Measurements from ENCODE around the gene GALNT7.
"Not testable (repeated sequence)": the region's sequence is repeated elsewhere in the genome, so short reads cannot be mapped to it uniquely, and the experiment has no call there.

GALNT7 gene
- total RNA-seq, result 26.2 to 34.5 (median 30.6) reads per million in 4 experiments

- DNase-seq, result peak; percentile 26
Observed at GRCh38 chr4:173168396-173169177, at the start of gene GALNT7. Gene GALNT7, plus strand, starts transcription at chr4:173168811. Its CDS starts 25 bp downstream, at chr4:173168836.

GRCh38 chr4:173118819-173119218, 49.8 kb upstream of the GALNT7 start:
- DNase-seq, result not testable (repeated sequence)

- no peak for DNase-seq
Observed at GRCh38 chr4:173119818-173120217, 48.8 kb upstream of the GALNT7 start.

DNA sequence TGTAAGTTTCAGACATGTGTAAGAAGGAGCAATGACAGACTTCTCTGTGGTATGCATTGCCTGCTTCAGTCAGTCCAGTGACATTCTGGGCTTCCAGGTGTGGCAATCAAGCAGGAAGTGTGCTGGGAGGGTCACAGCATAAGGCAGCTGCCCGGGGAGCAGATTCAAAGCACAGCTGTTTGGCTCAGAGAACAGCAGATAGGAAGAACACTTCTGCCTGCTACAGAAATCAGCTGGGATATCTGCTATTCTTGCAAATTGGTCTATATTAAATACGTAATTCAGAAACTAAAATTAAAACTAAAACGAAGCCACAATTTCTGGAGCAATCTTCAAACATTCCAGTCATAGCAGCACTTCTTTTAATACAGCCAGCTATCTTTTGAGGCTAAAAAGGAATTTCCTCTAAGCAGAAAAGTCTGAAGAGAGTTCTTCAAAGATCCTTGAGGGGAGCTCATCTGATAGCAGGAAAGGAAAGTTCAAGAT, 47.5 kb upstream of the GALNT7 start:
- DNase-seq, result no peak

- no peak for DNase-seq
Observed at GRCh38 chr4:173124209-173124865, 44.3 kb upstream of the GALNT7 start.

DNA sequence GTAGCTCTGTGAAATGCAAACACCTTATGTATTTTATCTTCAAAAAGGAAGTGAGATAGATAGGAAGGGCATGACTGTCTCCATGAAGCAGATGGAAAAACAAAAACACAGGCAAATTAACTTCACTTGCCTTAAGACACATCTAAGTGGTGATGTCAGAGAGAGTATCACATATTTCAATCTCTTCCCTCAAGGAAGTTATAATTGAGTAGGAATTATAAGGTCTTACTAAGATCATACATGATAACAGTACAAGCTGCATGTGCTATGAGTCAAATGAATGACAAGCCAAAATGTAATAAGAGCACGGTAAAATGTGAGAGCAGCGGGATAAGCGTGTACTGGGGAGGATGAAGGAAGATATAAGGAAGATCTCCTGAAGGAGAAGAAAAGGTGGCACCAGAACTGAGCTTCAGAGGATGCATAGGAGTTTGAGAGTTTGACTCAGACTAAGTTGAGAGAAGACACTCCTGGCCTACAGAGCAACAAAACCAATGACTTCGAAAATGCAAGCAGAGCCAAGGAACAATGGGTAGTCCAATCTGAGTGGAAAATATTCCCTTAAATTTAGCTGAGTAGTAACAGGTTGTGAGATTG, 43.3 kb upstream of the GALNT7 start:
- DNase-seq, result no peak

GRCh38 chr4:173128199-173128890, 40.3 kb upstream of the GALNT7 start:
- no peak for DNase-seq

- no peak for DNase-seq
Observed at GRCh38 chr4:173130687-173131086, 37.9 kb upstream of the GALNT7 start.

GRCh38 chr4:173134426-173134825, 34.2 kb upstream of the GALNT7 start:
- no peak for DNase-seq

DNA sequence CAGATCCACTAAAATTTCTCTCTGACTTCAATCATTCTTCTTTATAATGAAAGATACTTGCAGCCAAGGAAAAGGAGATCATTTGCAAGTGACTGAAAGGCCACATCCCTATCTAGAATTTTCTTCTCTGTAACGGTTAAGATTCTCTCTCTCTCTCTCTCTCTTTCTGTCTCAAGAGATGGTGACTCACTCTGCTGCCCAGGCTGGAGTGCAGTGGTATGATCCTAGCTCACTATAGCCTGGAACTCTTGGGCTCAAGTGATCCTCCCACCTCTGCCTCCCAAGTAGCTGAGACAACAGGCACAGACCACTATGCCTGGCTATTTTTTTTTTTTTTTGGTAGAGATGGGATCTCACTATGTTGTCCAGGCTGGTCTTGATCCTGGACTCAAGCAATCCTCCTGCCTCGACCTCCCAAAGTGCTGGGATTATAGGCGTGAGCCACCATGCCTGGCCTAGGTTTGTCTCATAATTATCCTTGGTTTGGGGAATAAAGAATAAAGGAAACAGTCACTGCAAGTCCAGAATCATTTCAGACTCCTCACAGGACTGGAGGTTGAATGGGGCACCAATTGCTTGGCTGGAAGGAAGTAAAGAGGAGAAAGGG, 33.3 kb upstream of the GALNT7 start:
- no peak for DNase-seq

DNA sequence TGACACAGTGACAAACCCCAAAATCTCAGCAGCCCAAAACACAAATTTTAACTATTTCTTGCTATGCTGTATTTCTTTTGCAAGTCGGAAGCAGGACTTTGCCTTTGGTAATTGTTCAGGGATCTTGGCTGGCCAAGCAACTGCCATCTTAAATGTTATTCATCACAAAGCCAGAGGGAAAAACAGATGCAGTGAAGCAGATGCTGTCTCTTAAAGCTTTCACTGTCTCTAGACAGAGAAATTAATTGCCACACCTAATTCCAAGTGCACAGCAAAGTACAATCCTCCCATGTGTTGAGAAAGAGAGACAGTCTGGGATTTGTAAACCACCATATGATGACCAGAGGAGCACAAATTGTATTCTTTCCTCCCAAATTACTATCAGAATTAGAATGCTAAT, 30.0 kb upstream of the GALNT7 start:
- DNase-seq, result no peak

GRCh38 chr4:173139561-173139960, 29.1 kb upstream of the GALNT7 start:
- DNase-seq, result no peak

DNA sequence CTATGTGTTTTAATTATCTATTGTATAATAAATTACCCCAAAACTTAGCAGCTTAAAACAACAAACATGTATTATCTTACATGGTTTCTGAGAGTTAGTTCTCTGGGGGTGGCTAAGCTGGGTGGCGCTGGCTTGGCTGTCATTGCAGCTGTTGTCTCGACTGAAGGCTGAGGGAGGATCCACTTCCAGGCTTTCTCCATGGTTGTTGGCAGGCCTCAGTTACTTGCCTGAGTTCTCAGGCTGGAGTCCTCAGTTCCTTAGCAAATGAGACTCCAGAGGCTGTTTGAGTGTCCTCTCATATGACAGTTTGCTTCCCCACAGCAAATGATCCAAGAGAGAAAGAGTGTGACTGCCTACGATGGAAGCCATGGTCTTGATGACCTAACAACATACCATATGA, 23.5 kb upstream of the GALNT7 start:
- no peak for DNase-seq

- no peak for DNase-seq
Observed at GRCh38 chr4:173146456-173146855, 22.2 kb upstream of the GALNT7 start.

DNA sequence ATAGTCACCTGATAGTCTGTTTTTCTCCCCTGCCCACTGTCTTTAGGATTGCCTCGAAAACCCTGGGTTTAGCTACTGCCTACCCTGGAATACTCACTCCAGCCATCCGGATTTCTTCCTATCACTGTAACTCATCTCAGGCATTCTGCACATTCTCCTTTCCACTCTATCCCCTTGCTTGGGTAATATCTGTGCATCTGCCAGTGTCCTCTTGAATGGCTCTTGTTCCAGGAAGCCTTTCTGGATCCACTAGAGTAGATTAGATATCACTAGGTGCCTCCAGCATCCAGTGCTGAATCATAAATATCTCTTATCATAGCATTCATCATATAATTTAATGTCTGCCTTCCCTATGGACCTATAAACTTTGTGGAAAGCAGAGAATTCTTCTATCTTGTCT, 17.1 kb upstream of the GALNT7 start:
- DNase-seq, result no peak

GRCh38 chr4:173152104-173152503, 16.5 kb upstream of the GALNT7 start:
- no peak for DNase-seq

DNA sequence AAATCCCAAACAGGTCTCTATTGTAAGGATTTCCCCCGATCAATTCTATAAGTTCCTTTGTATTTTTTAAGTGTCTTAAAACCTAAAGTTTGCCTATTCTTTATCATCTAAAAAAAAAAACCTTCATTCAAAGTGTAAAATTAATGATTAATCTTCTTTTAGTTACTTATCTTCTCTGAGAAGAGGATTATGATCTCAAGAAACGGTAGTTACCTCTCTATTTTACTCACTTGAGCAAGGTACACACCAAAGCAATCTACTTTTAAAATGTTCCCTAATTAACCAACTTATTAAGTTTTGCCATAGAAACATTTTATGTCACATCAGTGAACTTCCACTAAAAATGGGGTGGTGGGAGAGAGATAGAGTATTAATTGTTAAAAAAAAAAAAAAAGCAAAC, 15.2 kb upstream of the GALNT7 start:
- no peak for DNase-seq

DNA sequence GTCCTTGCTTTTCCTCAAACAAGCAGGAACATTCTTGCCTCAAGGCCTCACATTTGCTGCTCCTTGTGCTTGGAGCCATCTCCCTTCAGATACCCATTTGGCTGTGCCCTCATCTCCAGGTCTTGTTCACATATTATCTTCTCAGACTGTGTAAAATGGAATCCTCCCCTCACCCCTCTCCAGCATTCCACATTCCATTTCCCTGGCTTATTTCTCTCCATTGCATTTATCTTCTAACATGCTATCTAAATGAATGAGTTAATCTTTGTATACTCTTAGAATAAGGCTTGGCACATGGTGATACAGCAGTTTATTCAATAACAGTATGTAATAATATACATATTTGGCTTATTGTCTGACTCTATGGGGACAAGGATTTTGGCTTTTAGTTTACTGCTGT, 8.8 kb upstream of the GALNT7 start:
- no peak for DNase-seq

- DNase-seq, result no peak
Observed at GRCh38 chr4:173160871-173161270, 7.7 kb upstream of the GALNT7 start.

- DNase-seq, result no peak
Observed at GRCh38 chr4:173161311-173161710, 7.3 kb upstream of the GALNT7 start.

DNA sequence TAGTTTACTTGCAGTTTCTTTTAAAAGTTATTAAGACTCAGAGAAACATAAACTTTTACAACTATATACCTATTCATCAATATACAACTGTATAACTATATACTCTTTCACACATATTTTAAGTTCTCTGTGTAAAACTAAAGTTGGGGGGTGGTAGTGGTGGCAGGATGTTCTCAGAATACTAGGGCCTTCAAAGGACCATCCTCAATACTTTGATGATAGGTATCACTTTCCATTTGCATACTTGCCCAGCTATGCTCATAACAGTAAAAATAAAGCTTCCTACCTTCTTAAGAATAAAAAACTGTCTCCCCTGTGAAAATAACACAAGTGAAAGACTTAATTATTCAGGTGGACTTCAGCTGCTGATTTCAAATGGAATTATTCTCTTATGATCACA, 2.9 kb upstream of the GALNT7 start:
- DNase-seq, result no peak

GRCh38 chr4:173166491-173166890, 2.1 kb upstream of the GALNT7 start:
- no peak for DNase-seq
